WTC11 (cell line): ENCODE data around the gene RBM26. TPM values are rescaled to one million over a fixed set of nuclear protein-coding genes. Genes with fewer than 3 reads are reported as not detected.

Source experiments
- ATAC-seq: fragments of 200-7000 bp; cut with Tn5 transposase; 2 replicates; pipeline ENCODE4 v1.10.0; 2021; ENCODE audit warnings: mild to moderate bottlenecking, moderate library complexity
- CTCF ChIA-PET: fragments of 300-600 bp; sonication (Branson Sonifier 250); formaldehyde crosslinking; loops from one replicate; lab custom pipeline; 2021; ENCODE audit warnings: antibody characterized with exemption; lab: Charles Lee
- POLR2A ChIA-PET: fragments of 350-600 bp; sonication (Branson Sonifier 250); formaldehyde crosslinking; loops from one replicate; lab custom pipeline; 2021; ENCODE audit warnings: antibody characterized with exemption; lab: Charles Lee
- DNase-seq: peaks from one replicate; pipeline ENCODE4 v3.0.0; 2021; ENCODE audit warnings: low spot score
- H3K27ac Mint-ChIP-seq: 2 replicates; pipeline ENCODE4 v1.8.0; 2021; ENCODE audit warnings: mixed read lengths
- H3K27me3 Mint-ChIP-seq: 2 replicates; pipeline ENCODE4 v1.8.0; 2021; ENCODE audit warnings: low read depth, mild to moderate bottlenecking, moderate library complexity, mixed read lengths
- H3K36me3 Mint-ChIP-seq: 2 replicates; pipeline ENCODE4 v1.8.0; 2021; ENCODE audit warnings: mixed read lengths
- H3K4me1 Mint-ChIP-seq: 2 replicates; pipeline ENCODE4 v1.8.0; 2022; ENCODE audit warnings: mixed read lengths
- H3K4me3 Mint-ChIP-seq: 2 replicates; pipeline ENCODE4 v1.8.0; 2021; ENCODE audit warnings: mild to moderate bottlenecking, moderate library complexity, mixed read lengths
- H3K9me3 Mint-ChIP-seq: 2 replicates; pipeline ENCODE4 v1.8.0; 2021; ENCODE audit warnings: mixed read lengths
- AFF4 ChIP-seq: sonication (generic); formaldehyde crosslinking; IDR thresholded peaks from 2 replicates; pipeline ENCODE4 v1.8.1; 2023; ENCODE audit warnings: mild to moderate bottlenecking, missing genetic modification reagents, borderline replicate concordance
- CBFB ChIP-seq: sonication (generic); formaldehyde crosslinking; IDR thresholded peaks from 2 replicates; pipeline ENCODE4 v1.8.1; 2022; ENCODE audit warnings: mild to moderate bottlenecking, low read depth, missing genetic modification reagents
- CTCF ChIP-seq: fragments of 200-600 bp; IDR thresholded peaks from 2 replicates; pipeline ENCODE4 v1.8.0; 2022; ENCODE audit warnings: antibody characterized with exemption
- GABPB1 ChIP-seq: sonication (generic); formaldehyde crosslinking; IDR thresholded peaks from 2 replicates; pipeline ENCODE4 v1.8.1; 2023; ENCODE audit warnings: mild to moderate bottlenecking, missing genetic modification reagents
- HMGA2 ChIP-seq: fragments of 250-450 bp; sonication (Bioruptor Pico); IDR thresholded peaks from 2 replicates; pipeline ENCODE4 v1.4.0; 2021; ENCODE audit warnings: mild to moderate bottlenecking, moderate library complexity
- IRF2 ChIP-seq: sonication (generic); formaldehyde crosslinking; IDR thresholded peaks from 2 replicates; pipeline ENCODE4 v1.8.0; 2022; ENCODE audit warnings: low read depth, missing genetic modification reagents, borderline replicate concordance
- KAT7 ChIP-seq: sonication (generic); formaldehyde crosslinking; IDR thresholded peaks from 2 replicates; pipeline ENCODE4 v1.8.1; 2023; ENCODE audit warnings: missing genetic modification reagents, mild to moderate bottlenecking, borderline replicate concordance
- MAX ChIP-seq: sonication (generic); formaldehyde crosslinking; IDR thresholded peaks from 2 replicates; pipeline ENCODE4 v1.8.0; 2022; ENCODE audit warnings: mild to moderate bottlenecking, missing genetic modification reagents
- MYBL2 ChIP-seq: sonication (generic); formaldehyde crosslinking; IDR thresholded peaks from 2 replicates; pipeline ENCODE4 v1.8.1; 2023; ENCODE audit warnings: mild to moderate bottlenecking, moderate library complexity, missing genetic modification reagents
- NFYB ChIP-seq: sonication (generic); formaldehyde crosslinking; conservative IDR thresholded peaks from 2 replicates; pipeline ENCODE4 v1.8.0; 2022; ENCODE audit warnings: low read depth, missing genetic modification reagents
- PREB ChIP-seq: sonication (generic); formaldehyde crosslinking; IDR thresholded peaks from 2 replicates; pipeline ENCODE4 v1.8.1; 2022; ENCODE audit warnings: mild to moderate bottlenecking, missing genetic modification reagents, moderate library complexity, borderline replicate concordance
- RELA ChIP-seq: sonication (generic); formaldehyde crosslinking; IDR thresholded peaks from 2 replicates; pipeline ENCODE4 v1.8.1; 2022; ENCODE audit warnings: missing genetic modification reagents, mild to moderate bottlenecking, borderline replicate concordance
- RORB ChIP-seq: fragments of 250-450 bp; sonication (Bioruptor Pico); IDR thresholded peaks from 2 replicates; pipeline ENCODE4 v1.9.0; 2021; ENCODE audit warnings: mild to moderate bottlenecking
- TCF7 ChIP-seq: sonication (generic); formaldehyde crosslinking; IDR thresholded peaks from 2 replicates; pipeline ENCODE4 v1.8.0; 2022; ENCODE audit warnings: mild to moderate bottlenecking, low read depth, missing genetic modification reagents, moderate library complexity
- TEAD1 ChIP-seq: sonication (generic); formaldehyde crosslinking; IDR thresholded peaks from 2 replicates; pipeline ENCODE4 v1.8.0; 2022; ENCODE audit warnings: mild to moderate bottlenecking, missing genetic modification reagents
- TP53 ChIP-seq: sonication (generic); formaldehyde crosslinking; IDR thresholded peaks from 2 replicates; pipeline ENCODE4 v1.8.1; 2023; ENCODE audit warnings: mild to moderate bottlenecking, missing genetic modification reagents
- USF2 ChIP-seq: sonication (generic); formaldehyde crosslinking; IDR thresholded peaks from 2 replicates; pipeline ENCODE4 v1.8.1; 2023; ENCODE audit warnings: mild to moderate bottlenecking, missing genetic modification reagents, moderate library complexity
- ZMAT4 ChIP-seq: fragments of 250-450 bp; sonication (Bioruptor Pico); IDR thresholded peaks from 2 replicates; pipeline ENCODE4 v1.9.0; 2021; ENCODE audit warnings: mild to moderate bottlenecking
- ZNF396 ChIP-seq: fragments of 250-450 bp; sonication (Bioruptor Pico); IDR thresholded peaks from 2 replicates; pipeline ENCODE4 v1.8.0; 2021; ENCODE audit warnings: mild to moderate bottlenecking, moderate library complexity, borderline replicate concordance
- ZNF512 ChIP-seq: sonication (generic); formaldehyde crosslinking; IDR thresholded peaks from 2 replicates; pipeline ENCODE4 v1.8.1; 2022; ENCODE audit warnings: missing genetic modification reagents, borderline replicate concordance
- ZSCAN18 ChIP-seq: fragments of 250-450 bp; sonication (Bioruptor Pico); IDR thresholded peaks from 2 replicates; pipeline ENCODE4 v2.1.2; 2022; ENCODE audit warnings: mild to moderate bottlenecking, moderate library complexity
- total RNA-seq: library from RNA; stranded (reverse); gene quantifications from 3 replicates; pipeline ENCODE4 v1.2.3, GENCODE V29; 2021

Gene RBM26
- total RNA-seq, 1 experiment from 2014 or later, result 64.1 TPM

GRCh38 chr13:79427883-79428282 is 21.8 kb upstream of the RBM26 start:
- no peak overlapping the region for H3K4me3 Mint-ChIP-seq
- no peaks in the 10 kb centered on the region for H3K4me1 Mint-ChIP-seq
- CTCF ChIA-PET, result interaction anchor here (1.0 to 1.4 kb wide), 3 partner anchors 37 to 114 kb away, joined by 3 to 5 read pairs (median 4); no protein-coding TSS in a partner anchor
- POLR2A ChIA-PET, result no interaction called here
- ATAC-seq, result no peak
- H3K9me3 Mint-ChIP-seq, result no peaks in the 10 kb centered on the region
- TF ChIP-seq CTCF (no peak), AFF4 (CRISPR knock-in tag) (no peak), CBFB (no peak), MYBL2 (CRISPR knock-in tag) (no peak), USF2 (CRISPR knock-in tag) (no peak), RORB (CRISPR knock-in tag) (no peak), RELA (CRISPR knock-in tag) (no peak), NFYB (CRISPR knock-in tag) (no peak), HMGA2 (no peak), TP53 (CRISPR knock-in tag) (no peak), IRF2 (no peak), ZNF512 (CRISPR knock-in tag) (no peak), TCF7 (CRISPR knock-in tag) (no peak), TEAD1 (CRISPR knock-in tag) (no peak), KAT7 (CRISPR knock-in tag) (no peak), ZNF396 (CRISPR knock-in tag) (no peak)
- TF ChIP-seq, all 79 proteins: peak for 0
- H3K36me3 Mint-ChIP-seq, result no peaks in the 10 kb centered on the region
- no peaks in the 10 kb centered on the region for H3K27me3 Mint-ChIP-seq
- DNase-seq, result no peak
- H3K27ac Mint-ChIP-seq, result no peak overlapping the region

GRCh38 chr13:79427265-79427664 is 21.2 kb upstream of the RBM26 start:
- no peaks in the 10 kb centered on the region for H3K27me3 Mint-ChIP-seq
- no peak overlapping the region for H3K27ac Mint-ChIP-seq
- no peak overlapping the region for H3K4me3 Mint-ChIP-seq
- no peaks in the 10 kb centered on the region for H3K36me3 Mint-ChIP-seq
- ChIA-PET POLR2A (no interaction called here), CTCF (interaction anchor here (1.4 kb wide), 1 partner anchor 113 kb away, joined by 3 read pairs; no protein-coding TSS in a partner anchor)
- no peak for ATAC-seq
- no peaks in the 10 kb centered on the region for H3K4me1 Mint-ChIP-seq
- H3K9me3 Mint-ChIP-seq, result no peaks in the 10 kb centered on the region
- no peak for DNase-seq
- TF ChIP-seq ZMAT4, result no peak
- TF ChIP-seq ZSCAN18 (CRISPR knock-in tag), result no peak
- TF ChIP-seq MAX (CRISPR knock-in tag), result no peak
- no peak for TF ChIP-seq GABPB1
- no peak for TF ChIP-seq CTCF
- no peak for TF ChIP-seq PREB (CRISPR knock-in tag)
